H9 (cell line): Measurements from ENCODE around the gene RAPH1. TPM values are rescaled to one million over a fixed set of nuclear protein-coding genes. Genes with fewer than 3 reads are reported as not detected.

Experiments used
- DNase-seq: peaks from one replicate; pipeline ENCODE4 v3.0.0-alpha.2; 2017
- H2AFZ ChIP-seq: one replicate; pipeline ENCODE4 v1.6.1; 2013; ENCODE audit warnings: mild to moderate bottlenecking, low read length, control low read depth, moderate library complexity
- H2AK5ac ChIP-seq: 2 replicates; pipeline ENCODE4 v1.6.1; 2013; ENCODE audit warnings: low read length, control low read depth, mixed read lengths; ENCODE audit not compliant: insufficient read length
- H2BK120ac ChIP-seq: one replicate; pipeline ENCODE4 v1.6.1; 2013; ENCODE audit warnings: low read depth, mild to moderate bottlenecking, low read length, control low read depth, inconsistent platforms; ENCODE audit not compliant: poor library complexity, severe bottlenecking
- H2BK12ac ChIP-seq: 2 replicates; pipeline ENCODE4 v1.6.1; 2013; ENCODE audit warnings: low read length, control low read depth, mixed read lengths, low read depth; ENCODE audit not compliant: insufficient read length
- H2BK15ac ChIP-seq: 2 replicates; pipeline ENCODE4 v1.6.1; 2013; ENCODE audit warnings: low read depth, low read length, control low read depth
- H2BK20ac ChIP-seq: one replicate; pipeline ENCODE4 v1.6.1; 2013; ENCODE audit warnings: low read depth, mild to moderate bottlenecking, low read length, control low read depth, inconsistent platforms; ENCODE audit not compliant: poor library complexity, severe bottlenecking
- H2BK5ac ChIP-seq: 2 replicates; pipeline ENCODE4 v1.6.1; 2013; ENCODE audit warnings: low read length, control low read depth, mixed read lengths; ENCODE audit not compliant: insufficient read length
- H3K14ac ChIP-seq: 2 replicates; pipeline ENCODE4 v1.6.1; 2013; ENCODE audit warnings: low read length, control low read depth; ENCODE audit not compliant: insufficient read depth
- H3K18ac ChIP-seq: 2 replicates; pipeline ENCODE4 v1.6.1; 2013; ENCODE audit warnings: low read depth, mild to moderate bottlenecking, mixed read lengths, low read length, control low read depth; ENCODE audit not compliant: insufficient read length
- H3K23ac ChIP-seq: 2 replicates; pipeline ENCODE4 v1.6.1; 2013; ENCODE audit warnings: low read length, control low read depth, mixed read lengths, low read depth; ENCODE audit not compliant: insufficient read length
- H3K23me2 ChIP-seq: 2 replicates; pipeline ENCODE4 v1.6.1; 2013; ENCODE audit warnings: low read depth, mild to moderate bottlenecking, mixed read lengths, low read length, control low read depth; ENCODE audit not compliant: insufficient read length, poor library complexity, severe bottlenecking
- H3K27ac ChIP-seq: 2 replicates; pipeline ENCODE4 v1.5.1; 2013; ENCODE audit warnings: low read length, control low read depth, mixed read lengths, low read depth; ENCODE audit not compliant: insufficient read length
- H3K27me3 ChIP-seq: 2 replicates; pipeline ENCODE4 v1.6.1; 2013; ENCODE audit warnings: low read length, control low read depth, inconsistent platforms; ENCODE audit not compliant: insufficient read depth
- H3K4ac ChIP-seq: 2 replicates; pipeline ENCODE4 v1.6.1; 2013; ENCODE audit warnings: low read depth, mild to moderate bottlenecking, control low read depth, inconsistent platforms, low read length, moderate library complexity
- H3K4me1 ChIP-seq: 2 replicates; pipeline ENCODE4 v1.6.1; 2013; ENCODE audit warnings: low read length, control low read depth, inconsistent platforms; ENCODE audit not compliant: insufficient read depth
- H3K4me2 ChIP-seq: 2 replicates; pipeline ENCODE4 v1.6.1; 2013; ENCODE audit warnings: low read length, control low read depth, mixed read lengths; ENCODE audit not compliant: insufficient read length, insufficient read depth
- H3K56ac ChIP-seq: 2 replicates; pipeline ENCODE4 v1.6.1; 2013; ENCODE audit warnings: low read depth, mild to moderate bottlenecking, mixed read lengths, low read length, control low read depth; ENCODE audit not compliant: insufficient read length
- H3K79me1 ChIP-seq: 2 replicates; pipeline ENCODE4 v1.6.1; 2013; ENCODE audit warnings: low read depth, mild to moderate bottlenecking, moderate library complexity, low read length, control low read depth, inconsistent platforms; ENCODE audit not compliant: insufficient read depth, poor library complexity, severe bottlenecking
- H3K79me2 ChIP-seq: 2 replicates; pipeline ENCODE4 v1.6.1; 2013; ENCODE audit warnings: low read length, control low read depth, inconsistent platforms; ENCODE audit not compliant: insufficient read depth
- H3K9ac ChIP-seq: 2 replicates; pipeline ENCODE4 v1.6.1; 2013; ENCODE audit warnings: low read length, control low read depth, mixed read lengths; ENCODE audit not compliant: insufficient read length; ENCODE audit errors: extremely low read depth
- H3K9me3 ChIP-seq: one replicate; pipeline ENCODE4 v1.6.1; 2013; ENCODE audit warnings: low read depth, low read length, inconsistent platforms; ENCODE audit not compliant: control insufficient read depth
- H3T11ph ChIP-seq: one replicate; pipeline ENCODE4 v1.6.1; 2013; ENCODE audit warnings: mild to moderate bottlenecking, low read length, control low read depth, inconsistent platforms
- H4K20me1 ChIP-seq: one replicate; pipeline ENCODE4 v1.6.1; 2013; ENCODE audit not compliant: control insufficient read depth, insufficient read length, insufficient read depth
- H4K5ac ChIP-seq: 2 replicates; pipeline ENCODE4 v1.6.1; 2013; ENCODE audit warnings: low read depth, mild to moderate bottlenecking, mixed read lengths, low read length, control low read depth; ENCODE audit not compliant: insufficient read length
- H4K8ac ChIP-seq: replicated peaks from 2 replicates; pipeline ENCODE4 v1.6.1; 2013; ENCODE audit warnings: low read length, control low read depth, mixed read lengths, low read depth; ENCODE audit not compliant: insufficient read length
- H4K91ac ChIP-seq: 2 replicates; pipeline ENCODE4 v1.6.1; 2013; ENCODE audit warnings: low read depth, mild to moderate bottlenecking, moderate library complexity, mixed read lengths, low read length, control low read depth; ENCODE audit not compliant: insufficient read length
- H3K27ac Mint-ChIP-seq, 3 experiments: 2 replicates in 2 of 3; 3 replicates in 1 of 3; pipeline ENCODE4 v1.8.0; 2020 to 2021; ENCODE audit warnings: mixed read lengths in 3 of 3, mild to moderate bottlenecking in 1 of 3, moderate library complexity in 1 of 3
- H3K27me3 Mint-ChIP-seq: 2 replicates; pipeline ENCODE4 v1.8.0; 2021; ENCODE audit warnings: low read depth, mild to moderate bottlenecking, moderate library complexity, mixed read lengths
- H3K36me3 Mint-ChIP-seq, 3 experiments: 2 replicates in 2 of 3; 3 replicates in 1 of 3; pipeline ENCODE4 v1.8.0; 2020 to 2021; ENCODE audit warnings: low read depth in 3 of 3, mixed read lengths in 3 of 3; ENCODE audit not compliant: insufficient read depth in 1 of 3
- H3K4me1 Mint-ChIP-seq, 2 experiments: 2 replicates each; pipeline ENCODE4 v1.8.0; 2020; ENCODE audit warnings: mixed read lengths in 2 of 2
- H3K4me3 Mint-ChIP-seq, 2 experiments: 2 replicates in 1 of 2; 3 replicates in 1 of 2; pipeline ENCODE4 v1.8.0; 2020 to 2021; ENCODE audit warnings: mild to moderate bottlenecking in 2 of 2, mixed read lengths in 2 of 2, moderate library complexity in 1 of 2
- H3K9me3 Mint-ChIP-seq, 2 experiments: 2 replicates in 1 of 2; 3 replicates in 1 of 2; pipeline ENCODE4 v1.8.0; 2020; ENCODE audit warnings: mild to moderate bottlenecking in 2 of 2, mixed read lengths in 2 of 2, moderate library complexity in 1 of 2
- WGBS: extraction: QIAGEN DNeasy Blood & Tissue Kit; methylation state at CpG from one replicate; pipeline ENCODE4 v1.1.7; 2013; ENCODE audit warnings: missing lambda C conversion rate, low lambda C conversion rate, mixed read lengths; ENCODE audit not compliant: insufficient read length; ENCODE audit errors: extremely low coverage; 5-methylcytosine and 5-hydroxymethylcytosine counted together
- total RNA-seq: library from RNA; stranded (reverse); gene quantifications from 2 replicates; pipeline ENCODE4 v1.2.1, GENCODE V29; 2021
- TF ChIP-seq, protein P1 (sequence below): fragments of 200-600 bp; sonication (generic); conservative IDR thresholded peaks from 3 replicates; pipeline ENCODE4 v1.8.0; 2021; ENCODE audit warnings: antibody characterized with exemption, mild to moderate bottlenecking

The RAPH1 gene
- total RNA-seq, 1 experiment from 2014 or later = 17.1 TPM

DNA sequence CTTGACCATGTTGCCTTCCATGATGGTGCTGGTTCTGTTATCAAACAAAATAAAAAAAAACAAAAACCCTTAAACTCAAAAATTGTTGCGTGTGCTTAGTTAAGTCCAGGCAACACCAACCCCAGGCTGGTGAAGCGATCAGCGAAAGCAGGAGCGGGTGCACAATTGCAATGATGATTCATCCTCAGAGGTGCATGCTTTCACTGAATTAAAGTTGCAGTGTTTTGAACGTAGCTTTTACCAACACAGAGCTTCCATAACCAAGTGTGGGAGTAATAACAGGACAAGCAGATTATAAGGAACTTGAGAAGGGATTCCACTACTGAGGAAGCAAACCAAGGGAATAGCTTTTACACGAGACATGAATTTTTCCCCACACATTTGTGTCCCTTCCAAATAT, 39.7 kb upstream of the RAPH1 start:
- Histone ChIP-seq H2AFZ (no peak overlapping the region), H4K8ac (no peak overlapping the region)
- peaks cover 9 to 11% of the 10 kb centered on the region in 2 experiments for H3K4me1 Mint-ChIP-seq

More for the DNA sequence above, 39.7 kb upstream of the RAPH1 start:
- Histone ChIP-seq H3T11ph (no peak overlapping the region), H4K20me1 (no peaks in the 10 kb centered on the region), H3K79me1 (no peaks in the 10 kb centered on the region), H3K23me2 (no peaks in the 10 kb centered on the region), H2BK5ac (no peak overlapping the region), H4K91ac (no peak overlapping the region), H3K9ac (no peak overlapping the region), H3K27me3 (no peaks in the 10 kb centered on the region), H3K14ac (no peak overlapping the region), H2BK12ac (no peak overlapping the region), H3K23ac (no peak overlapping the region), H3K4ac (no peak overlapping the region), H2BK15ac (no peak overlapping the region), H3K79me2 (no peaks in the 10 kb centered on the region), H4K5ac (no peak overlapping the region), H2BK120ac (no peak overlapping the region), H3K56ac (no peak overlapping the region), H3K27ac (no peak overlapping the region), H3K4me2 (no peak overlapping the region), H3K18ac (no peak overlapping the region), H2AK5ac (no peak overlapping the region), H3K4me1 (no peaks in the 10 kb centered on the region; the same call in 1 of the 2 replicates), H3K9me3 (no peaks in the 10 kb centered on the region), H2BK20ac (no peak overlapping the region)
- Mint-ChIP-seq H3K4me3 (no peak overlapping the region), H3K27me3 (peaks cover 2% of the 10 kb centered on the region; the same call in 1 of the 2 replicates), H3K36me3 (no peaks in the 10 kb centered on the region; a peak in 1 of 7 replicates), H3K27ac (no peak overlapping the region), H3K9me3 (no peaks in the 10 kb centered on the region)
- TF ChIP-seq, protein P1, sequence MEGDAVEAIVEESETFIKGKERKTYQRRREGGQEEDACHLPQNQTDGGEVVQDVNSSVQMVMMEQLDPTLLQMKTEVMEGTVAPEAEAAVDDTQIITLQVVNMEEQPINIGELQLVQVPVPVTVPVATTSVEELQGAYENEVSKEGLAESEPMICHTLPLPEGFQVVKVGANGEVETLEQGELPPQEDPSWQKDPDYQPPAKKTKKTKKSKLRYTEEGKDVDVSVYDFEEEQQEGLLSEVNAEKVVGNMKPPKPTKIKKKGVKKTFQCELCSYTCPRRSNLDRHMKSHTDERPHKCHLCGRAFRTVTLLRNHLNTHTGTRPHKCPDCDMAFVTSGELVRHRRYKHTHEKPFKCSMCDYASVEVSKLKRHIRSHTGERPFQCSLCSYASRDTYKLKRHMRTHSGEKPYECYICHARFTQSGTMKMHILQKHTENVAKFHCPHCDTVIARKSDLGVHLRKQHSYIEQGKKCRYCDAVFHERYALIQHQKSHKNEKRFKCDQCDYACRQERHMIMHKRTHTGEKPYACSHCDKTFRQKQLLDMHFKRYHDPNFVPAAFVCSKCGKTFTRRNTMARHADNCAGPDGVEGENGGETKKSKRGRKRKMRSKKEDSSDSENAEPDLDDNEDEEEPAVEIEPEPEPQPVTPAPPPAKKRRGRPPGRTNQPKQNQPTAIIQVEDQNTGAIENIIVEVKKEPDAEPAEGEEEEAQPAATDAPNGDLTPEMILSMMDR = no peak
- no CpG with 5 or more reads among the region's 6 CpGs for WGBS
- no peak for DNase-seq
